ENCODE data around the gene SEBOX.

DNA sequence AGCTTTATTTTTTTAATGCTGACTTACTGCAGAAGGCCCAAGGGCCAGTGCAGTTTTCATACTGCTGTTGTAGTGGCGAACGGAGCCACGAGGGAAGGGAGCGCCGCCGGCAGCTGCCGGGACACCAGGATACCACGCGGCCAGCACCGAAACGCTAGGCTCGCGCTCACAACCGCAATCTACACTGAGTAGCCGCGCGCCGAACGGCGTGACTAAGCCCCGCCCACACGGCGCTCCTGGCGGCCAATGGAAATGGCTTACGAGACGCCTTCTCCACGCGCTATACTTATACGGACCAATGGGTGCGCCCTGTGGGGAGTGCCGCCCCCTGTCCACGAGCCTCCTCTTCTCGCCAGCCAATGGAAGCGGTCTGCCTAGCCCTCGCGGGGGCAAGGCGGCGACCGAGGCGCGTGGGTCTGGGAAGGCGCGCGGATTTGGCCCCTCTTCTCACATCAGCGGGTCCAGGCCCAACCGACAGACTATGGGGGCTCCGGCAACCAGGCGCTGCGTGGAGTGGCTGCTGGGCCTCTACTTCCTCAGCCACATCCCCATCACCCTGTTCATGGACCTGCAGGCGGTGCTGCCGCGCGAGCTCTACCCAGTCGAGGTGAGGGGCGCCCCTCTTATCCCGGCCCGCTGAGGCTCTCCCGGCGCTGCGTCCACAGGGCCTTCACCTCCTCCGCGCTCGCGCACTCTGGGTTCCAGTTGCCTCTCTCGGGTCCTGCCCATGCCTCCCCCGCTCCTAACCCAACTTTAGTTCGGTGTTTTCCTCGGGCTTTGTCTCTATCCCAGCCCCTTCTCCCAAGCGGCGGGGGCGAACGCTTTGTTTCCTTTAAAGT is 46.0 kb downstream of the SEBOX start, which contains the start of gene TMEM97:
- TF ChIP-seq GATA2 (IDR thresholded peaks at IDR 0.05; ENCODE audit: low read depth, low read length) (no peak), GATA3 (IDR thresholded peaks at IDR 0.05; ENCODE audit: low read depth, low read length) (no peak)
